NCI-H446 treated with DMSO at 0.1 percent for 48 hours (cell line): Measurements from ENCODE around the gene RGL1.

ENCODE experiments used
- DNase-seq: peaks from one replicate; lab custom pipeline; 2025; lab: John Stamatoyannopoulos, UW

RGL1 gene

DNA sequence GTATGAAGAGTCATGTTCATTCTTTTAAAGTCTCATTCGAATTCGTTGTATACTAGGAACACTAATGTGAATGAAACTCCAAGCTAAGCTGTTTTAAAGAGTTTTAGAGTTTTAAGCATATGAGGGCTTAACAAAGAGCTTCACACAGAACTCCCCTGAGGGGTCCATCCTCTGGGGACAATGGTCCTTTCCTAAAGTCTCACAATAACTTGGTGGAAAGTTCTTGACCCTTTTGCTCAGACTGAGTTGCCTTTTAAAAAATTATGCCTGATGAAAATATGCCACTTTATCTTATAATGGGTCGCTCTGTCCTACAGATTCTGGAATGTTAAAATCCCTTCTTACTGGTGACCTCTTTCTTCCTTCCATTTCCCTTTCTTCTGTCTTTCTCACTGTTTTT is 64.3 kb downstream of the RGL1 start:
- no peak for DNase-seq

DNA sequence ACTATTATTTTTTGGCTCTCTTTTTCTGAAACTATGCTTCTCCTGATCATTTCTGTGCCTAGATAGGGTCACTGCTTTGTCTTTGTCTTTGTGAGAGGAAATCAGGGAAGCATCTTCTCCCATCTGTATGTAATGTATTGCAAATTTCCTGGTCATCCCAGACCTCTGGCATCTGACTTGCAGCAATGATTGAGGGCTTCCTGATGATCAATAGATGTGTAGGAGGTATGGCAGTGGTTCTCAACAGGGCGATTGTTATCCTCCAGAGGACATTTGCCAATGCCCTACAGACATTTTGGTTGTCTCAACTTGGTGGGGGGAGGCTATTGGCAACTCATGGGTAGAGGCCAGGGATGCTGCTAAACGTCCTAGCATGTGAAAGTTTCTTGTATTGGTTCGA is 64.7 kb downstream of the RGL1 start:
- no peak for DNase-seq

DNA sequence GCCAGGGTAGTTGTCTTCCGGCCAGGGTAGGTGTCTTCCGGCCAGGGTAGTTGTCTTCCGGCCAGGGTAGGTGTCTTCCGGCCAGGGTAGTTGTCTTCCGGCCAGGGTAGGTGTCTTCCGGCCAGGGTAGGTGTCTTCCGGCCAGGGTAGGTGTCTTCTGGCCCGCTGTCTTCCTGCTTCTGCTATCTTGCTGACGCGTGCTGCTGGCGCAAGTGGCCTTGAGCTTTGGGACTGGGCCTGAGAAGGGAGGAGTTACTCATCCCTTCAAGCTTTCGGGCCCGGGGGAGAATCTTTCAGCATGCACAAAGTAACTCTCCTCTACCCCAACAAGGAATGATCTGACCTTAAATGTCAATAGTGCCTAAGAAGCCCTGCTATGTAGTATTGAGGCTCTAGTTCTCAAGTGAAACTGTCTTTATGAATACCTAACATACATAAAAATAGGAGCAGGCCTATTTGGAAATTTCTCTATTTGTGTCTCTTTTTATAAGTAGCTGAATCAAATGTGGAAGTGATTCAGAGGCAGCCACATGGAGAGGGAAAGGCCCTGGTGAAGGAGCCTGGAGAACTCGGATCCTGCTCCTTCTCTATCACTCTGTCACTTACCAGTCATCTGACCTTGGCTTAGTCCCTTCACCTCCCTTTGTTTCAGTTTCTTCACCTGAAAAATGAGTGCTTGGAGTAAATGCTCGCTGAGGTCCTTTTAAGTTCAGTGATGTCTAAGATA is 65.6 kb downstream of the RGL1 start:
- no peak for DNase-seq

DNA sequence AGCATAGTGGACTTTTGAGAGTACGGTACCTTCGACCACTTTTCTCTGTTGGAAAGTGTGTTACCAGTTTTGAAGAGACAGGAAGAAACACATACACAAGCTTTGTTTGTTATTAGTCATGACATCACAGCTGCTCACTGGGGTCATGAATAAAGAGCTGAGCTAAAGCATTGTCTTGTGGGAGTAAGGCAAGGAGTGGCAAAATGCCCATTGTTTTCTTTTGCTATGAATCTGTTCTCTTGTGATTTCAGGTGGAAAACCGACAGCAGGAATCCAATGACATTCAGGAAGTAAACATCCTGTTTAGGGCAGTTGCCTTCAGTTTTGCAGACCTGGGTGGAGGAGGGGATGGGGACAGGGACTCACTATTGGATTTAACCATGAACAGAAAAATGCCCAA is 66.2 kb downstream of the RGL1 start:
- DNase-seq, result no peak

DNA sequence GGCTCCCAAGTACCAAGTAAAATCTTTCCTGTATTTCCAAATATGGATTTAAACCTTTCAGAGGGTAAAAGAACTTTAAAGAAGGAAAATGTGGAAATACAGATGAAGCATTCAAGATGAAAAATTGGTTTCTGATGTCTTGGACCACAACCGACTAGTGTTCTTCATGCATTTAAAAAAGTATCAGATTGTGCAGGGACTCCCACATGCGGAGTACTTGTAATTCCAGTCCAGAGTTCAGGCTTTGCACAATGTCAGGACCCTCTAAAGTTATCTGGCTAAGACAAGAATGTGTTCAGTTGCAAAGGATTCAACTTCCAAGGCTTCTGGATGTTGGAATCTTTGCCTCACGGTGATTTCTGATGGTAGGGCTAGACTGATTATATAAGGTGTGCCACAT is 66.7 kb downstream of the RGL1 start:
- DNase-seq, result no peak

DNA sequence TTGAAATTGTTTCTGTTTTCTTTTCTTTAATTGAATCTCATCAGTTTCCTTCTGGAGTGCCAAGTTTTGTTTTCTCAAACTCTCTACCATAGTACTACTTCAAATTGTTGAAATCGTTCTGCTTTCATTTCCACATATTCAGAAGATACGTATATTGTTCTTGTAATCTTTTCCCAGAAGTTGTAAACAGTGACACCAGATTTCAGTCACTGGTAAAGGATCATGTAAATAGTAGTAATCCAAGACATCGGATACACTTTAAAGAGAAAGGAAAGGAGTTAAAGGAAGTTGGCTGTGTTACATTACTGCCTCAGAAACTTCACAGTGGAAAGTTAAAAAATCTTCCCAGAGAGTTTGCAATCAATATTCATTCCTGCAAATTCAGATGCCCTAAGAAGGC is 67.5 kb downstream of the RGL1 start:
- DNase-seq, result no peak

DNA sequence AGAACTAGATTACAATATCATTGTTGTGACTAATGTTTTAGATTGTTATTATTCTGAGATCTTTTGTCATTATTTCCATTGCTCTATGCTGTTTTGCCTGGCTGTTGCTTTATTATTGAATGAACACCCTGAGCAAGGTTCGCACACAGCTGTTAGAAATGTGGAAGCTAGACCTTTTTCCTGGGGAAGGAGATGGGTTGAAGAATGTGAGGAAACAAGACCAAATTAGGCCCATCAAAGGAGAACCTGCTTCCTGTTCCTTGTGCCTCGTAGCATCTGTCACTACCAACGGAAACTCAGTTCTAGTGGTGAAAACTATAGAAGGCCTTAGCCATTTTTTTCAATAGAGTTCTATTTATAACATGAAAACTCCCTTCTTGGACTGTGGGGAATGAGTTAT is 68.7 kb downstream of the RGL1 start:
- no peak for DNase-seq

DNA sequence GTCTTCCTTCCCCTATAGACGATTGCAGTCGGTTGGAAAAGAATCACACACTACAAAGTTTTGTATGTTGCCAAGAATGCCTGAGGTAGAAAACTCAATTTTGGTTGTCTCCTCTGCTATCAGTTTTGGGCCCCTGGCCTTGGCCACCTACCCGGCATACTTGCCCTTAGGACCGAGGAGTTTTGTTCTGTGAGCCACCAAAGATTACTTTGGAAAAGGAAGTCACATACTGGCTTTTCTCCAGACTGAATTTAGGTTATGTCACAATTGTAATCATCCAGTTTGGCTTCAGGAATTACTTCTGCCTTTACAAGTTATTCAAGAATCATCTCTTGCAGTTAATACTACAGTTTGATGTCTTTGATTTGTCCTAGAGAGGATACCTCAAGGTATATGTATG is 71.4 kb downstream of the RGL1 start:
- DNase-seq, result no peak

DNA sequence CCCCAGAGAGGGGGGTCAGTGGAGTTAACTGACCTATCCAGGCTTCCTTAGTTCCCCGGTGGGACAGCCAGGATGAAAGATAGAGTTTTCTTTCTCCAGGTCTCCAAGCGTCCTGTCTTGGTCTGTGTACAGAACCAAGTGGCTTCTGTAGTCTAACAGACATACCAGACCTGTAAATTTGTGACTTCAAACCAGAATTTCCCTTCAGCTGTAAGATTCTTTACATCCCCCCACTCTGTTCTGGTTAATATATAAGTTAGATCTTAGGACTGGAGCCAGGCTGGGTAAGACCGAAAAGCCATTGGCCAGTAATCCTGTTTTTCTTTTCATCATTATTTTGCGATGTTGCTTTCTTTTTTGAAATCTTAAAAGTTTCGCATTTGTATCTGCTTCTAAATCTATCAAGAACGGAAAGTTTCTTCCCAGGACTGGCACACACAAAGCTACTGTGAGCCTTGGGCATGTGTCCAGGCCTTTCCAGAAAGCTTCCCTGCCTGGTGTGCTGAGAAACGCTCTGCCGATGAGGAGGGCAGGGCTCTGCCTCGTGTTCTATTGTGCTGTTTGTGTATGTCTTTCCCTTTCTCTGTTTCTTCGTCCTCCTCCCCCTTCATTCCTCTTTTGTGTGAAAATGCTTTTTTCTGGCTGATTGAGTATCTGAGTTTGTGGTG is 72.3 kb downstream of the RGL1 start:
- DNase-seq, result no peak

DNA sequence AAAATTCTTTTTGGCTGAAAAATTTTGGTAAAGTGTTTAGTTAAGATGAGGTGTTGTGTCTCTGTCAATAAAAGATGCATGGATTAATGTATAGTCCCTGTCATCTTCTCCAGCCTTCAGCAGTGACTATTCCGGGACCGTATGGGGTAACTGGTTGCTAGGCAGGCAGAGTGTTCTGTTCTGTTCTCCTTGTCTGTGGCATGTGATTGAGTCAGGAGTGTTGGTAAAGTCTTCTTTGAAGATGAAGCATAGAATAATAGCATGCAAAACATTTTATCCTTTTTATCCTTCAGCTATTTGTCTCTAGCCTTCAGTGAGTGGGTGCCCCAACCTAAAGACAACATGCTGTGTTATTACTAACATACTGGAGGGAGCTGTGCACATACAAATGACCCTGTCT is 74.6 kb downstream of the RGL1 start:
- DNase-seq, result no peak

DNA sequence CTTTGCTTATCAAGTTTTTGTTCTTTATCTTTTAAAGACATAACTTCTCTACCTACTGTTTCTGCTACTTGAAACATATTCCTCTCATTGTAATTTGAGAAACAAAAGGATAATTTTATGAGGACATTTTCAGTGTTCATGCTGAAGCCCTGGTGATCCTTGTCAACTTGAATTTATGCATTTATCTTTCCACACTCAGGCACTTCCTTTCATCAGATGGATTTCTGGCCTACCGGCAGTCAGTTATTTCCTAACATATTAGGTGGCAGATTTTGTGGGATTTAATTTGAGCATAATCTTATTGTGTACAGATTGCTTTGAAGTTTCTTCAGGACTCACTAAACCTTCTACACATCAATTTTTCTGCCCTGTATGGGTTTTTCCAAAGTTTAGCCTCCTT is 75.0 kb downstream of the RGL1 start:
- no peak for DNase-seq

DNA sequence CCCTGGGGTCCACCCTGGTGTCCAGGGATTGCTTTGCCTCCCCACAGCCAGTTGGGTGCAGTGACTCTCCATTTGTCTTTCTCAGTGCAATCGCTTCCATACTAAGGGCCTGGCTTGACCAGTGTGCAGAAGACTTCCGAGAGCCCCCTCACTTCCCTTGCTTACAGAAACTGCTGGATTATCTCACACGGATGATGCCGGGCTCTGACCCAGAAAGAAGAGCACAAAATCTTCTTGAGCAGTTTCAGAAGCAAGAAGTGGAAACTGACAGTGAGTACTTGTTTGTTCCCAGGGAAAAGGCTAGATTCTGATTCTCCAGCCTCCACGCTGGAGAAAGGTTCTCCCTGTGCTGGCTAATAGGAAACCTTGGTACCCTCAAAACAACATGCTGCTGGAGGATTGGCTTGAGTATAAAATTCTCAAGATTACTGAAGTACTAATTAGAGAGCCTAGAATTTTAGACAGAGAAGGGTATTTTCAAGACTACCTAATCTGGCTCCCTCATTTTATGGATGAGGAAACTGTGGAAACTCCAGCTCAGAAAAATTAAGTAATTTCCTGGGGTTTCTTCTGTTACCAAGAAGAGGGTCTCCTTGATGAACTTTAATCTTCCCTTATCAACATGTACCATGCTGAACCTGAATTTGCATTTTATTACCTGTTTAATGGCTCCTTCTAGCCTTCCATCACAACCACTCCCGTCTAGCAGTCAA is 75.8 kb downstream of the RGL1 start:
- DNase-seq, result no peak

DNA sequence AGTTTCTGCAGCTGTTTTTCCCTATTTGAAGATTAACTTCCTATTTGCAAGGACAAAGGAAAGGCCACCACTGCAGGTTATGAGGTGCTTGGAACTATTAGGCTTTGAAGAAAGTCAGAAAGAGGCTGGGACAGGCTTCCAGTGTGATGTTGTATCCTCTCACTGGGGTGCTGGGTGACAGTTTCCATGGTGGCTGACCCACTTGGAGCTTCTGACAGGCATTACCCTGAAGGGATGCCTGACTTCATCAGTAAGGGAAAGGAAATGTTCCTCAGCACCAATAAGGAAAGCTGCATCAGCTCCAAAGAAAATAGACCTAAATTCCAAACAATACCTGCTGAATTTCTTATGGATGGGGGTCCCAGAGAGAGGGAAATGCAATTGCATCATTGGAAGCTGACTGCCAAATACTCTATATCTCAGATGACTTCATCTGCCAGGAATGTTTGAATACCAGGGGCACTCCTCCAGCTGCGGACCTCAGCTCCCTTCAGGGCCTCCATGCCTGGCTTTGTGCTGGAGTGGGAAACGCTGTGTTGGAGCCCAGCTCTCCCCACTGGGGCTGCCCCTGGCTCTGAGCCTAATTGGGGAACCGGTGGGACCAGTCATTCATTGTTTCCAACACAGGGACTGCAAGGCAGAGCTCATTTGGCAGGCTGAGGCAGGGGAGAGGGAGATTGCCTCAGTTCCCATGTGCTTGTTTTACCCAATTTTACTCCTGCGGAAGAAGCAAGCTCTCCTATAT is 76.6 kb downstream of the RGL1 start:
- DNase-seq, result peak; percentile 72

DNA sequence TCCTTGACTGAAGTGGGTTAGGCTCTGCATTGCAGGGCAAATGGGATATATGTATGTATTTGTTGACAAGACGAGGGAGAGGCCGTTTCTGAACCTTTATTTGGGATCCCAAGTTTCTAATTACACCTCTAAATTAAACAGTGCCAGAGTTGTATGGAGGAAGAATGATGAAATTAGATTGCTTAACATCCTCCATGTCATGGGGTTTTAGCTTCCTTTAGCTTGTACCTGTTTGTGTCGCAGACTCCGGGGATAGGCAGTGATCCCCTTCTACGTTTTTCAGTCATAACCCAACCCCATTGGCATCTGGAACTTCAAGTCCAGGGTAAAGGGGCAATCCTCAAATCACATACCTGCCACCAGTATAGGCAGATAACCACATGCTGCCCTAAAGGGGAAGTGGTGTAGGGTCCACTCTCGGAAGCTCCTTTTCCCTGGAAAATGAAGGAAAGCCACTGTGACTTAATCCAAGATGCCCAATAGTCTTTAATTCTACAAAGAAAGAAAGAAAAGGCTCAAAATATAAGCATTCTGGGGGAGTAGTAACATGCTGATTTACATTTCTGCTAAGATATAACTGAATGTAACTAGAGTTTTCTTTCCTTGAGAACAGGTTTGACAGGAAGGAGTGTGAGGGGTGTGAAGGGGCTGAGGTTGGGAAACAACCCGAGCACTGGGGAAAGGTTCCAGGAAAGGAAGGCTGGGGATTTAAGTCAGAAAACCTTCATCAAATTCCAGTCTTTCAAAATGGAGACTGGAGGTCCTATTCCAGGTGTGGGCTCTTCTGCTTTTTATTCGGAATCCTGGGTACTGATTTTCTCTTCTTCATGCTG is 77.6 kb downstream of the RGL1 start:
- DNase-seq, result no peak

DNA sequence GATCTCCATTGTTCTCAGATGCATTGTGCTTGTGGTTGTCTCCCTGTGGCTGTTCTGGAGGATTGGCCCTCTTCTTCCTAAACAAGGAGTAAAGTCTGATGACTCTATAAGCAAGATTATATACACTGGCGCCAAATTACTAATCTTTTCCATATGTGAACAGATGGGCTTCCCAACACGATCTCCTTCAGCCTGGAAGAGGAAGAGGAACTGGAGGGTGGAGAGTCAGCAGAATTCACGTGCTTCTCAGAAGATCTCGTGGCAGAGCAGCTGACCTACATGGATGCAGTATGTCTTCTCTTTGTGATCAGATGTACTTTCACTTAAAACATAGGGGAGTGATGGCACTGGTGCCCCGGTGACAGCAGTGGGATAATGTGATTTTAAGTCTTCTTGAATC is 78.7 kb downstream of the RGL1 start:
- peak; percentile 32 for DNase-seq

DNA sequence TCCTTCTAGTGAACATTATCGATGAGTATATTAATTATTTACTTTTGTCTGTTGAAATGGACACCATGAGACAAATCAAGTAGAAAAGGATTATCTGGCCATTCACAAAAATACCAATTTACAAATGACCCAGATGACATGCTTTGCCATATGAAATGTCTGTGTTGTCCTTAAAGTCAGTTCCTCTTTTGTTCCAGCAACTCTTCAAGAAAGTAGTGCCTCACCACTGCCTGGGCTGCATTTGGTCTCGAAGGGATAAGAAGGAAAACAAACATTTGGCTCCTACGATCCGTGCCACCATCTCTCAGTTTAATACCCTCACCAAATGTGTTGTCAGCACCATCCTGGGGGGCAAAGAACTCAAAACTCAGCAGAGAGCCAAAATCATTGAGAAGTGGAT is 79.6 kb downstream of the RGL1 start:
- DNase-seq, result no peak

DNA sequence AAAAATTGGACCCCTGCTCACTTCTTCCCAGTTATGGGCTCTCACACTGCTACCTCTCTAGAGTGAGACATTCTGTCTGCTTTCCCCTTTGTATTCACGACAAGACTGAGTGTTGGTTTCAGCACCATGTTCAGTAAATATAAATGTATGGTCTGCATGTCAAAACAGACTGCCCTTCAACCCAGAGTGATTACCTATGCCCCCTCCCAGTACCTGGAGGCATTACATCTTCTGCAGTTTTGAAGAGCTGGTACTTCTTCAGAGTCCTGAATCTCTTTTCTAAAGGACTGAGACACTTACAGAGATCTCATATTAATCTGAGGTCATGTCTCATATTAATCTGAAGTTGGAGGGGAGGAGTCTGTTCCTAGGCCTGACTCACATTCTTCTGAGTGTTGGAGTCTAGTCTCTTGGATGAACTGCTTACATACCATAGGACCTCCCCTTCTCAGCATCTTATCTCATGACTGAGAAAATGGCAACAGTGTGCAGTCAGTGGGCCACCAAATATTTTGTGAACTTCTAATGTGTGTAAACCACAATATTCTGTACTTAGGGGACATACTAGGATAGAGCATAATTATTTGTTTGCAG is 80.3 kb downstream of the RGL1 start:
- DNase-seq, result no peak

DNA sequence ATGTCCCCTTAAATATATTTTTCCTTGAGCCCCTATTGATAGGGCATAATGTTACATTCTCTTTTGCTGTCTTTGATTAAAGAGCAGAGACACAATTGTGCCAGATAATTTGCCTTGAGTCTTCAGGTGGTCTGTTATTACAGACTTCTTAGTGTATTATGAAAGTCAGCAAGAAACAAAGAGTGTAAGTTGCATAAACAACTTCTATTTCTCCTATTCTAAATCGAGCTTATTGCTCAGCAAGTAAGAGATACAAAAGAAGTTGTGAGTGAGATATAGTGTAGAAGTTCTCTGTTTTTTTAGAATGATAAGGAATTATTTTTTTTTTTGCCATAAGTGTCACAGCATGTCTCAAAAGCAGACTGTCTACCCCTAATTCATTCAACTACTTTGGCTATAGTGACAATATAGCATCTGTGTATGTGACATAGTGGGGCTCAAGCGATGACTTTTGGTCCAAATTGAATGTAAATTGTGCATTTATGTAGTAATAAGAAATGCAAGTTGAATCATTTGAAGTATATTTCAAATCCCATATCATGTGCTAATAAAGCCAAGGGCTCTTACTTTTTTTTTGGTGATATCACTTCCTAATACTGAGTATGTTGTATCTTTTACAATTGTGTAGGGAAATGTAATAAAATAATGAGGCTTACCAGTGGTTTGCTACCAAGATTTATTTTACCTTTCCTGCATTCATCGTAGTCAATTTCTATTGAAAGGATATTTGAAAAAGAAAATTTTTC is 81.3 kb downstream of the RGL1 start:
- no peak for DNase-seq

DNA sequence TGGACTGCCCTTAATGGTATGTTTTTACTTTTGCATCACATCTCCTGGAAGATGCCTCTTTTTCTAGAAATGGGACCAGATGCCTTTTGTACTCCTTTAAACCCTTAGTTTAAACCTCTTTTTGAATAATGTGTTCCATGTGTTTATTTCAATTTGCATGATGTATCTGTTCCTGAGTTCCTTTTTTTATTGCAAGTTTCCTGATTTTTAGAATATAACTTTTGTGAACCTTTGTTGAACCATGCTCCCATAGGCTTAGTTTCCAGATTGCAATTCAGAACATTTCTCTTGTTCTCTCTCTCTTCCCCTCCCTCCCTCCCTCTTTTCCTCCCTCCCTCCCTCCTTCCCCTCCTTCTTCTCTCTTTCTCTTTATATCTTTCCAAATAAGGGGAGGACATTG is 81.9 kb downstream of the RGL1 start:
- DNase-seq, result no peak
